ENCODE results near the gene KIRREL1.

KIRREL1 gene

GRCh38 chr1:158024737-158025136, 31.3 kb downstream of the KIRREL1 start:
- Histone ChIP-seq H3K9ac (ENCODE audit: low read length) (no peak overlapping the region), H3K36me3 (ENCODE audit: control insufficient read depth, low read depth, low read length) (no peaks in the 10 kb centered on the region), H3K27me3 (ENCODE audit: control insufficient read depth, insufficient read depth, low read length) (no peaks in the 10 kb centered on the region), H3K9me3 (ENCODE audit: control insufficient read depth, low read depth, low read length) (no peaks in the 10 kb centered on the region), H3K4me1 (ENCODE audit: control insufficient read depth, low read depth, low read length) (peaks cover 36% of the 10 kb centered on the region), H3K27ac (ENCODE audit: low read length) (no peak overlapping the region), H3K4me3 (ENCODE audit: low read length) (no peak overlapping the region)

GRCh38 chr1:158025576-158026230, 32.3 kb downstream of the KIRREL1 start:
- Histone ChIP-seq H3K4me3 (ENCODE audit: low read length) (no peak overlapping the region), H3K27me3 (ENCODE audit: control insufficient read depth, insufficient read depth, low read length) (no peaks in the 10 kb centered on the region), H3K27ac (ENCODE audit: low read length) (no peak overlapping the region), H3K9ac (ENCODE audit: low read length) (no peak overlapping the region), H3K36me3 (ENCODE audit: control insufficient read depth, low read depth, low read length) (peaks cover 1% of the 10 kb centered on the region), H3K9me3 (ENCODE audit: control insufficient read depth, low read depth, low read length) (no peaks in the 10 kb centered on the region), H3K4me1 (ENCODE audit: control insufficient read depth, low read depth, low read length) (peaks cover 27% of the 10 kb centered on the region)

- Histone ChIP-seq H3K9me3 (ENCODE audit: control insufficient read depth, low read depth, low read length) (no peaks in the 10 kb centered on the region), H3K9ac (ENCODE audit: low read length) (no peak overlapping the region), H3K4me3 (ENCODE audit: low read length) (no peak overlapping the region), H3K27ac (ENCODE audit: low read length) (no peak overlapping the region), H3K4me1 (ENCODE audit: control insufficient read depth, low read depth, low read length) (peaks cover 21% of the 10 kb centered on the region), H3K27me3 (ENCODE audit: control insufficient read depth, insufficient read depth, low read length) (no peaks in the 10 kb centered on the region), H3K36me3 (ENCODE audit: control insufficient read depth, low read depth, low read length) (peaks cover 6% of the 10 kb centered on the region)
These were observed 33.2 kb downstream of the KIRREL1 start for GRCh38 chr1:158026651-158027050.

GRCh38 chr1:158027508-158027907, 34.1 kb downstream of the KIRREL1 start:
- peaks cover 6% of the 10 kb centered on the region for H3K36me3 ChIP-seq (ENCODE audit: control insufficient read depth, low read depth, low read length)
- H3K9ac ChIP-seq (ENCODE audit: low read length): no peak overlapping the region
- peaks cover 13% of the 10 kb centered on the region for H3K4me1 ChIP-seq (ENCODE audit: control insufficient read depth, low read depth, low read length)
- H3K27me3 ChIP-seq (ENCODE audit: control insufficient read depth, insufficient read depth, low read length): no peaks in the 10 kb centered on the region
- no peaks in the 10 kb centered on the region for H3K9me3 ChIP-seq (ENCODE audit: control insufficient read depth, low read depth, low read length)
- no peak overlapping the region for H3K27ac ChIP-seq (ENCODE audit: low read length)
- H3K4me3 ChIP-seq (ENCODE audit: low read length): no peak overlapping the region

GRCh38 chr1:158028969-158029368, 35.5 kb downstream of the KIRREL1 start:
- Histone ChIP-seq H3K4me1 (ENCODE audit: control insufficient read depth, low read depth, low read length) (peaks cover 11% of the 10 kb centered on the region), H3K27ac (ENCODE audit: low read length) (no peak overlapping the region), H3K27me3 (ENCODE audit: control insufficient read depth, insufficient read depth, low read length) (no peaks in the 10 kb centered on the region), H3K36me3 (ENCODE audit: control insufficient read depth, low read depth, low read length) (peaks cover 6% of the 10 kb centered on the region), H3K4me3 (ENCODE audit: low read length) (no peak overlapping the region), H3K9me3 (ENCODE audit: control insufficient read depth, low read depth, low read length) (no peaks in the 10 kb centered on the region), H3K9ac (ENCODE audit: low read length) (no peak overlapping the region)

- no peak overlapping the region for H3K9ac ChIP-seq (ENCODE audit: low read length)
- H3K36me3 ChIP-seq (ENCODE audit: control insufficient read depth, low read depth, low read length): peaks cover 6% of the 10 kb centered on the region
- H3K9me3 ChIP-seq (ENCODE audit: control insufficient read depth, low read depth, low read length): no peaks in the 10 kb centered on the region
- H3K27ac ChIP-seq (ENCODE audit: low read length): no peak overlapping the region
- peaks cover 15% of the 10 kb centered on the region for H3K4me1 ChIP-seq (ENCODE audit: control insufficient read depth, low read depth, low read length)
- H3K4me3 ChIP-seq (ENCODE audit: low read length): no peak overlapping the region
- no peaks in the 10 kb centered on the region for H3K27me3 ChIP-seq (ENCODE audit: control insufficient read depth, insufficient read depth, low read length)
These were observed 41.6 kb downstream of the KIRREL1 start for GRCh38 chr1:158035014-158035413.

GRCh38 chr1:158035976-158036583, 42.6 kb downstream of the KIRREL1 start:
- Histone ChIP-seq H3K4me3 (ENCODE audit: low read length) (no peak overlapping the region), H3K27ac (ENCODE audit: low read length) (no peak overlapping the region), H3K9me3 (ENCODE audit: control insufficient read depth, low read depth, low read length) (no peaks in the 10 kb centered on the region), H3K36me3 (ENCODE audit: control insufficient read depth, low read depth, low read length) (peaks cover 1% of the 10 kb centered on the region), H3K9ac (ENCODE audit: low read length) (no peak overlapping the region), H3K27me3 (ENCODE audit: control insufficient read depth, insufficient read depth, low read length) (no peaks in the 10 kb centered on the region), H3K4me1 (ENCODE audit: control insufficient read depth, low read depth, low read length) (peaks cover 15% of the 10 kb centered on the region)

GRCh38 chr1:158037008-158037865, 43.8 kb downstream of the KIRREL1 start:
- Histone ChIP-seq H3K9me3 (ENCODE audit: control insufficient read depth, low read depth, low read length) (no peaks in the 10 kb centered on the region), H3K27me3 (ENCODE audit: control insufficient read depth, insufficient read depth, low read length) (no peaks in the 10 kb centered on the region), H3K4me3 (ENCODE audit: low read length) (no peak overlapping the region), H3K9ac (ENCODE audit: low read length) (no peak overlapping the region), H3K36me3 (ENCODE audit: control insufficient read depth, low read depth, low read length) (no peaks in the 10 kb centered on the region), H3K4me1 (ENCODE audit: control insufficient read depth, low read depth, low read length) (peaks cover 15% of the 10 kb centered on the region), H3K27ac (ENCODE audit: low read length) (no peak overlapping the region)

GRCh38 chr1:158037866-158038359, 44.5 kb downstream of the KIRREL1 start:
- Histone ChIP-seq H3K36me3 (ENCODE audit: control insufficient read depth, low read depth, low read length) (no peaks in the 10 kb centered on the region), H3K9ac (ENCODE audit: low read length) (no peak overlapping the region), H3K27me3 (ENCODE audit: control insufficient read depth, insufficient read depth, low read length) (no peaks in the 10 kb centered on the region), H3K27ac (ENCODE audit: low read length) (no peak overlapping the region), H3K9me3 (ENCODE audit: control insufficient read depth, low read depth, low read length) (no peaks in the 10 kb centered on the region), H3K4me1 (ENCODE audit: control insufficient read depth, low read depth, low read length) (peaks cover 15% of the 10 kb centered on the region), H3K4me3 (ENCODE audit: low read length) (no peak overlapping the region)

GRCh38 chr1:158038793-158039192, 45.3 kb downstream of the KIRREL1 start:
- no peaks in the 10 kb centered on the region for H3K27me3 ChIP-seq (ENCODE audit: control insufficient read depth, insufficient read depth, low read length)
- no peaks in the 10 kb centered on the region for H3K9me3 ChIP-seq (ENCODE audit: control insufficient read depth, low read depth, low read length)
- H3K4me3 ChIP-seq (ENCODE audit: low read length): no peak overlapping the region
- H3K4me1 ChIP-seq (ENCODE audit: control insufficient read depth, low read depth, low read length): peaks cover 20% of the 10 kb centered on the region
- no peak overlapping the region for H3K9ac ChIP-seq (ENCODE audit: low read length)
- H3K36me3 ChIP-seq (ENCODE audit: control insufficient read depth, low read depth, low read length): no peaks in the 10 kb centered on the region
- H3K27ac ChIP-seq (ENCODE audit: low read length): no peak overlapping the region

- Histone ChIP-seq H3K27me3 (ENCODE audit: control insufficient read depth, insufficient read depth, low read length) (no peaks in the 10 kb centered on the region), H3K9me3 (ENCODE audit: control insufficient read depth, low read depth, low read length) (no peaks in the 10 kb centered on the region), H3K4me3 (ENCODE audit: low read length) (no peak overlapping the region), H3K4me1 (ENCODE audit: control insufficient read depth, low read depth, low read length) (peaks cover 23% of the 10 kb centered on the region), H3K27ac (ENCODE audit: low read length) (no peak overlapping the region), H3K36me3 (ENCODE audit: control insufficient read depth, low read depth, low read length) (no peaks in the 10 kb centered on the region), H3K9ac (ENCODE audit: low read length) (no peak overlapping the region)
These were observed 45.9 kb downstream of the KIRREL1 start for GRCh38 chr1:158039380-158039779.

Data from iPS-18a (cell line).